Mesendoderm (in vitro differentiated cells): ENCODE data around the gene TMEM145.
A peak's percentile ranks its signal among the peaks of the same experiment; 100 is the strongest.

Experiments
- DNase-seq: peaks from one replicate; pipeline ENCODE4 v3.0.0; 2013
- H2AK5ac ChIP-seq: 2 replicates; pipeline ENCODE4 v1.6.1; 2013; ENCODE audit warnings: low read length, inconsistent platforms
- H2BK120ac ChIP-seq: 2 replicates; pipeline ENCODE4 v1.6.1; 2013; ENCODE audit warnings: low read depth, mild to moderate bottlenecking, low read length, moderate library complexity, mixed read lengths
- H2BK15ac ChIP-seq: replicated peaks from 2 replicates; pipeline ENCODE4 v1.6.1; 2013; ENCODE audit warnings: low read depth, mild to moderate bottlenecking, moderate library complexity
- H2BK5ac ChIP-seq: 2 replicates; pipeline ENCODE4 v1.6.1; 2013; ENCODE audit warnings: low read length, inconsistent platforms
- H3K18ac ChIP-seq: 2 replicates; pipeline ENCODE4 v1.6.1; 2013; ENCODE audit warnings: mild to moderate bottlenecking, low read length, mixed read lengths
- H3K23ac ChIP-seq: one replicate; pipeline ENCODE4 v1.6.1; 2013; ENCODE audit warnings: low read length
- H3K27ac ChIP-seq: 2 replicates; pipeline ENCODE4 v1.5.1; 2013; ENCODE audit warnings: low read depth, mild to moderate bottlenecking, inconsistent platforms, low read length, moderate library complexity
- H3K27me3 ChIP-seq: 2 replicates; pipeline ENCODE4 v1.6.1; 2013; ENCODE audit warnings: low read length, control low read depth, mild to moderate bottlenecking, inconsistent platforms; ENCODE audit not compliant: insufficient read depth, poor library complexity
- H3K36me3 ChIP-seq: 2 replicates; pipeline ENCODE4 v1.6.1; 2013; ENCODE audit warnings: low read length, inconsistent platforms; ENCODE audit not compliant: control insufficient read depth, insufficient read depth
- H3K4ac ChIP-seq: one replicate; pipeline ENCODE4 v1.6.1; 2013; ENCODE audit warnings: low read depth, mild to moderate bottlenecking, low read length, moderate library complexity
- H3K4me1 ChIP-seq: 2 replicates; pipeline ENCODE4 v1.6.1; 2013; ENCODE audit warnings: low read depth, low read length, inconsistent platforms; ENCODE audit not compliant: control insufficient read depth
- H3K4me2 ChIP-seq: 2 replicates; pipeline ENCODE4 v1.6.1; 2013; ENCODE audit warnings: low read length
- H3K4me3 ChIP-seq: 2 replicates; pipeline ENCODE4 v1.5.1; 2013; ENCODE audit warnings: mild to moderate bottlenecking, low read length
- H3K56ac ChIP-seq: one replicate; pipeline ENCODE4 v1.6.1; 2013; ENCODE audit warnings: low read length
- H3K79me1 ChIP-seq: 2 replicates; pipeline ENCODE4 v1.6.1; 2013; ENCODE audit warnings: low read length, inconsistent platforms
- H3K79me2 ChIP-seq: 2 replicates; pipeline ENCODE4 v1.6.1; 2013; ENCODE audit warnings: mild to moderate bottlenecking, low read length; ENCODE audit not compliant: control insufficient read depth, insufficient read depth
- H3K9ac ChIP-seq: 2 replicates; pipeline ENCODE4 v1.6.1; 2013; ENCODE audit warnings: low read length, inconsistent platforms
- H4K5ac ChIP-seq: one replicate; pipeline ENCODE4 v1.6.1; 2013; ENCODE audit warnings: low read length
- H4K8ac ChIP-seq: one replicate; pipeline ENCODE4 v1.6.1; 2013; ENCODE audit warnings: low read depth, mild to moderate bottlenecking, control low read depth, low read length, moderate library complexity
- WGBS: extraction: QIAGEN DNeasy Blood & Tissue Kit; methylation state at CpG from one replicate; pipeline ENCODE4 v1.1.7; 2013; ENCODE audit warnings: low lambda C conversion rate, missing lambda C conversion rate; ENCODE audit not compliant: insufficient coverage; ENCODE audit errors: extremely low coverage; 5-methylcytosine and 5-hydroxymethylcytosine counted together

Gene TMEM145

GRCh38 chr19:42279902-42280814 is 33.0 kb upstream of the TMEM145 start:
- Histone ChIP-seq H2BK5ac (no peak overlapping the region), H3K23ac (no peak overlapping the region), H4K5ac (no peak overlapping the region), H3K27me3 (no peaks in the 10 kb centered on the region), H3K79me1 (peaks cover 11% of the 10 kb centered on the region), H3K4ac (peak overlapping the region; percentile 71), H3K4me2 (peak overlapping the region; percentile 64), H2BK15ac (no peak overlapping the region), H3K18ac (peak overlapping the region; percentile 86), H2BK120ac (peak overlapping the region; percentile 46), H3K27ac (peak overlapping the region; percentile 65), H4K8ac (peak overlapping the region; percentile 7), H3K4me3 (peak overlapping the region; percentile 58), H3K36me3 (no peaks in the 10 kb centered on the region), H2AK5ac (no peak overlapping the region), H3K79me2 (peaks cover 5% of the 10 kb centered on the region), H3K9ac (peak overlapping the region; percentile 71), H3K56ac (peak overlapping the region; percentile 90), H3K4me1 (peaks cover 13% of the 10 kb centered on the region)
- WGBS = no CpG with 5 or more reads among the region's 89 CpGs
- peak; percentile 76 for DNase-seq

GRCh38 chr19:42280815-42281145 is 32.3 kb upstream of the TMEM145 start:
- H4K8ac ChIP-seq = no peak overlapping the region
- H2AK5ac ChIP-seq = no peak overlapping the region
- H3K18ac ChIP-seq = peak overlapping the region; percentile 86
- peaks cover 10% of the 10 kb centered on the region for H3K79me2 ChIP-seq
- WGBS = no CpG with 5 or more reads among the region's 20 CpGs
- H3K4me2 ChIP-seq = peak overlapping the region; percentile 64
- peak overlapping the region; percentile 65 for H3K27ac ChIP-seq
- H3K27me3 ChIP-seq = no peaks in the 10 kb centered on the region
- H4K5ac ChIP-seq = no peak overlapping the region
- H2BK120ac ChIP-seq = peak overlapping the region; percentile 46
- H3K56ac ChIP-seq = peak overlapping the region; percentile 90
- H3K4ac ChIP-seq = peak overlapping the region; percentile 71
- no peak overlapping the region for H3K23ac ChIP-seq
- peak; percentile 45 for DNase-seq
- H3K9ac ChIP-seq = peak overlapping the region; percentile 71
- H3K36me3 ChIP-seq = no peaks in the 10 kb centered on the region
- peak overlapping the region; percentile 58 for H3K4me3 ChIP-seq
- H3K4me1 ChIP-seq = peaks cover 13% of the 10 kb centered on the region
- H2BK15ac ChIP-seq = no peak overlapping the region
- H2BK5ac ChIP-seq = no peak overlapping the region
- H3K79me1 ChIP-seq = peaks cover 14% of the 10 kb centered on the region

DNA sequence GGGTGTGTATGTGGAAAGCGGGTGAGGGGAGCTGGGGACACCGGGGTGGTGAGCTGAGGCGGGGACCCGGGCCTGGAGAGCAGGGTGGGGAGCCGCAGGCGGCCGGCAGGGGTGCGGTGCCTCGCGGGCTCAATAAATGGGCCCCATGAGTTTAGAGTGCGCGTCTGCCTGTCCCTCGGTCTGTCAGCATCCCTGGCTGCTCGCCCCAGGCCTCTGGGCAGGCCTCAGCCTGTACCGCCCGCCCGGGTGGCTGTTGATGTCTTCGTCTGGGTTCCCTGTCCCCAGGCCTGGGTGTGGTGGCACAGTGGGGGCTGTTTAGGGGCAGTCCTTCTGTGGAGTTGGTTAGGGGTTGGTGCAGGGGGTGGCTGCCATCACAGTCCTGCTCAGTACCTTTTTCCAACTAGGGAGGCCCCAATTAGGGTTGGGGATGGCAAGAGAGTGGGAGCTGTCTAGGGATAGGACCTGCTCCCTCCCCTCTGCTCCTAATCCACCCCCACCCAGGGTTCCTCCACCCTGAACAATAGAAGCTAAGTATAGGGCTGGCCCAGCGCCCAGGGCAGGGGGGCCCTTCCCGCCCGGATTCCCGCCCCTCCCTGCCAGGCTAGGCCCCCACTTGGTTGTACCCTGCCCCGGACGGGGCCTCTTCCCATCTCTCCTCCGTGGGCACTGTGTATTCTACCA is 31.8 kb upstream of the TMEM145 start:
- Histone ChIP-seq H3K79me1 (peaks cover 18% of the 10 kb centered on the region), H3K9ac (peak overlapping the region; percentile 66), H2BK15ac (peak overlapping the region; percentile 10), H4K5ac (no peak overlapping the region), H3K23ac (peak overlapping the region; percentile 18), H3K4me1 (peaks cover 13% of the 10 kb centered on the region), H2AK5ac (no peak overlapping the region), H3K79me2 (peaks cover 13% of the 10 kb centered on the region), H2BK120ac (peak overlapping the region; percentile 46), H4K8ac (peak overlapping the region; percentile 30), H3K18ac (peak overlapping the region; percentile 86), H2BK5ac (no peak overlapping the region), H3K27ac (peak overlapping the region; percentile 77), H3K4me2 (peak overlapping the region; percentile 1), H3K56ac (peak overlapping the region; percentile 90), H3K27me3 (no peaks in the 10 kb centered on the region), H3K4ac (peak overlapping the region; percentile 71), H3K36me3 (no peaks in the 10 kb centered on the region), H3K4me3 (no peak overlapping the region)
- no CpG with 5 or more reads among the region's 25 CpGs for WGBS
- peak; percentile 72 for DNase-seq

DNA sequence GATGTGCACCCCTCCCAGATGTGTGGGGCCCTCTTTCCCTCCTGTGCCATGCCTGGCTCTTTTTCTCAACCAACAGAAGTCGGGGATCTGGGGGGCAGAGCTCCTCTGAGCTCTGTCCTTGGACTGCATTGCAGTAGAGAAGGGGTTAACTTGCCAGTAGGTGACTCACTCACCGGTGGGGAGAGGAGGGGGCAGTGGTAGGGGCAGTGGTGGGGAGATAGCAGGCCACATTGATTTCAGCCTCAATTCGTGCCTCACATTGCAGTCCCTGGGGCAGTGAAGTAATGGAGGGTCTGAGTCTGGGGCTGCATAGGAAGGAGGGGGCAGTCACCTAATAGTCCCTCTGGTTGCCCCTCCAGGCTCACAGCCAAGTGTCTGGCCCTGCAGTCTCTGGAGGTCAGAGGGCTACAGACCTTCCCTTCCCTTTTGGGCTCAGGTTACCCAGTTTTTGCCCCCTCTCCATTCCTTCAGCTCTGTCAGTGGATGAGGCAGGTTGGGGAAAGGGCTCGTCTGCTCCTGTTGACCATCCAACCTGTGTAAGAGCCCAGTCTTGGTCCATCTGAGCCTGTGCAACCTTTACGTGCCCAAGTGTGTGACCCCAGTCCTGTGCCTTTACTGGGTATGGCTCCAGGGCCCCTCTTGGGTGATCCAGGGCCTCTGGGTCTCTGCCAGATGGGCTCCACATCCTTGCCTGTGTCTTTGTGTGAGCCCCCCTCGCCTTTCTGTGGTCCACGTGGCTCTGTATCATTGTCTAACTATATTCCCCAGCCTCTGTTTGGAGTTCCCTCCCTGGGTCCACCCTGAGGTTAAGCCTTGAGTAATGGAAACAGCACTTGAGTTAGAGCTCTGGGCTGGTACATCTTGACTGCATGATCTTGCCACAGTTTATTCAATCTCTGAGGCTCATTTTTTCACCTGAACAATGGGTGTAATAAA is 31.0 kb upstream of the TMEM145 start:
- Histone ChIP-seq H3K27me3 (no peaks in the 10 kb centered on the region), H4K8ac (peak overlapping the region; percentile 30), H3K9ac (peak overlapping the region; percentile 66), H3K36me3 (no peaks in the 10 kb centered on the region), H4K5ac (peak overlapping the region; percentile 2), H3K79me2 (peaks cover 13% of the 10 kb centered on the region), H3K27ac (peak overlapping the region; percentile 77), H3K4me3 (no peak overlapping the region), H3K4me1 (peaks cover 13% of the 10 kb centered on the region), H2BK5ac (peak overlapping the region; percentile 89), H3K18ac (peak overlapping the region; percentile 86), H2AK5ac (peak overlapping the region; percentile 98), H3K4me2 (peak overlapping the region; percentile 1), H2BK120ac (peak overlapping the region; percentile 39), H2BK15ac (no peak overlapping the region), H3K4ac (peak overlapping the region; percentile 71), H3K23ac (peak overlapping the region; percentile 29), H3K79me1 (peaks cover 18% of the 10 kb centered on the region), H3K56ac (peak overlapping the region; percentile 90)
- DNase-seq = peak; percentile 80
- WGBS = no CpG with 5 or more reads among the region's 7 CpGs

GRCh38 chr19:42282819-42283187 is 30.3 kb upstream of the TMEM145 start:
- peaks cover 13% of the 10 kb centered on the region for H3K79me2 ChIP-seq
- peaks cover 13% of the 10 kb centered on the region for H3K4me1 ChIP-seq
- no CpG with 5 or more reads among the region's 4 CpGs for WGBS
- no peak overlapping the region for H2BK120ac ChIP-seq
- peak overlapping the region; percentile 87 for H3K9ac ChIP-seq
- H3K27me3 ChIP-seq = no peaks in the 10 kb centered on the region
- no peak overlapping the region for H4K5ac ChIP-seq
- H2BK5ac ChIP-seq = peak overlapping the region; percentile 6
- no peak overlapping the region for H3K18ac ChIP-seq
- no peak overlapping the region for H3K23ac ChIP-seq
- H3K79me1 ChIP-seq = peaks cover 18% of the 10 kb centered on the region
- H2AK5ac ChIP-seq = peak overlapping the region; percentile 6
- H3K36me3 ChIP-seq = no peaks in the 10 kb centered on the region
- no peak overlapping the region for H3K4me3 ChIP-seq
- peak overlapping the region; percentile 94 for H3K4me2 ChIP-seq
- H3K56ac ChIP-seq = peak overlapping the region; percentile 88
- no peak for DNase-seq
- H2BK15ac ChIP-seq = no peak overlapping the region
- peak overlapping the region; percentile 4 for H3K27ac ChIP-seq
- no peak overlapping the region for H3K4ac ChIP-seq
- H4K8ac ChIP-seq = no peak overlapping the region
